NCI-H187 treated with DMSO at 0.1 percent for 48 hours (cell line): Measurements from ENCODE around the gene SMC1A.
"Not testable (repeated sequence)": the region's sequence is repeated elsewhere in the genome, so short reads cannot be mapped to it uniquely, and the experiment has no call there.

ENCODE experiments used
- DNase-seq: peaks from one replicate; lab custom pipeline; 2025; lab: John Stamatoyannopoulos, UW

SMC1A gene

DNA sequence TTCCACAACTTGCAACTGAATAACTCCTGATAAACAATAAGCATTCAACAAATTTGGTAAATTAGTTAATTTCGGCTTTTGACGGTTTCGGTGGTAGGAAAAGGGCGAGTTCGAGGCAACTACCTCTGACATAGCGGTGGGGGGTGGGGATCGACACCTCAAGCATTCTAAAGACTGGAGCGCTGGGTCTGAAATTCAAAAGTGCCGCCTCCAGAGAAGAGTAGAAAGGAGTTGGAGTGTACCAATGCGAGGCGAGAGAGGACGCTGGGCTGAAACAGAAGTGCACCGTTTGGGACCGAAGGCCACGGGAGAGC lies 725 bp downstream of the SMC1A start:
- DNase-seq: no peak

DNA sequence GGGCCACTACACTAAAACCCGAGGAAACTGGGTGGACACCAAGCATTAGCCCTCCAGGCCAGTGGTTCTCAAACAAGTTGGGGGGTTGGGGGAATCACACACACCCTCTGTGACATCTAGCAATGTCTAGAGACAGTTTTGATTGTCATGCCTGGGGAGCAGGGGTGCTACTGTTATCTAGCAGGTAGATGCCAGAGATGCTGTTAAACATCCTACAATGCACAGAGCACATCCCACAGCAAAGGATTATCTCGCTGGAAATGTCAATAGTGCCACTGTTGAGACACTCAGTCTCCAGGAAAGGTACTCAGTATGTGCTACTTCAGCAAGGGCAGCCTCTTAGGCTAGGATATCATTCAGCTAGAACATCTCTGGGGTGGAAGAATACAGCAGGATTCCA lies 1.3 kb downstream of the SMC1A start:
- DNase-seq: no peak

DNA sequence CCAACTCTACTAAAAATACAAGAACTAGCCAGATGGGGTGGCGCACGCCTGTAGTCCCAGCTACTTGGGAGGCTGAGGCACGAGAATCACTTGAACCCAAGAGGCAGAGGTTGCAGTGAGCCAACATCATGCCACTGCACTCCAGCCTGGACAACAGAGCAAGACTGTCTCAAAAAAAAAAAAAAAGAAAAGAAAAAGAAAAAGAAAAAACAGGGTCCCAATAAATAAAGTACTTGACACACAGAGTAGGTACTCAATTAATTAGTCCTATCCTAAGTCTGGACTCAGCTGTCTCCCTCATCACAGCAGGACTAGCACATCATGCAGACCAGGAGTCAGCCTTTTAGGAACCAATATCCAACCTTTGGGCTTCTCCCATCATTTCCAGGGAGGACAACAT lies 2.1 kb downstream of the SMC1A start:
- not testable (repeated sequence) for DNase-seq

DNA sequence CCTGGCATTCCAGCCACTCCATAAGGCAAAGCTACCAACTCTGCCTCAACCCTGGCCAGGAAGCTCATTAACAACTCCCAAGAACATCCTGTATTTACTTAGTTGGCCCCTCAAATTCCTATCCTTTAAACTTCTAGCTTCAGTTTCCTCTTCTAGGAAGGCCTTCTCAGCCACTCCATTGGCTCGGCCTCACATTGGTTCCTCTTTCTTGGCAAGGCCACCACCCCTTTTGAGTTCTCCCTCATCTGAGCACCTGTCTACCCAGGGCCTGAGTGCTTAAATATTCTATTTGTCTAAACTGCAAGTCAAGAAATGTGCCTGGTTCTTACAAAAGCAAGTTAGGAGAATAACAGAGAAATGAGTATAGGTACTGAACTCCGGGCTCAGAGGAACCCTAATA lies 10.0 kb downstream of the SMC1A start:
- no peak for DNase-seq

DNA sequence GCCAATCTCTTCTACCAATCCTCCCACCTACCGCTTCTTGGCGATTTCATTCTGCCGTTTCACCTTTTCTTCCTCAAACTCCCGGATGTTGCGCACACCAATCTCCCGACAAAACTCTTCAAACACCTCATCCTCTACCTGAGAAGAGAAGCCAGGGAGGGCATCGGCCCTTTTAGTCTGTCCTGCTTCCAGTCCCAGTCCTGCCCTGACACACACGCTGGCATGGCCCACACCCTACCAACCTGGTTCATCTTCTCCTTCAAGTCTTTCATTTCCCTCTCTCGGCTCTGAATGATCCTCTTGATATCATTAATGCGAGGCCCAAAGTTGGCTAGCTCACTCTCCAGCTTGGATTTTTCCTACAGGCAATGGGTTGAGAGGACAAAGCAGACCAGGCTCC lies 18.9 kb downstream of the SMC1A start:
- DNase-seq: no peak

DNA sequence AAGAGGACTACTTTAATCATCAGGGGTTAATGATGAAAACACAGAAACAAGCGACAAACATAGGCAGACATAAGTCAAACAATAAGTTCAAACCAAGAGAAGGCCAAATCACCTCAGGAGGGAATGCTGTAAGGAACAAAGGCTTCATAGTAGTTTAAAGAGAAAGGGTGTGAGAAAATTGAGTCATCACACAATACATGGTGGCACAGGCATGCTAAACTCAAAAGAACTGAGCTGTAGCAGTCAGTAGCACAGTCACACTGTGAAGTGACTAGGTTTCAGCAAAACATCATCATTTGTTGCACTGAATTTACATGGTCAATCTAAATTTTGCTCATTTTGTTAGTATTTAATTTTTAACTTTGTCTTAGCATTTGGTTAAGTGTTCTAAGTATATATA lies 24.2 kb downstream of the SMC1A start:
- no peak for DNase-seq

DNA sequence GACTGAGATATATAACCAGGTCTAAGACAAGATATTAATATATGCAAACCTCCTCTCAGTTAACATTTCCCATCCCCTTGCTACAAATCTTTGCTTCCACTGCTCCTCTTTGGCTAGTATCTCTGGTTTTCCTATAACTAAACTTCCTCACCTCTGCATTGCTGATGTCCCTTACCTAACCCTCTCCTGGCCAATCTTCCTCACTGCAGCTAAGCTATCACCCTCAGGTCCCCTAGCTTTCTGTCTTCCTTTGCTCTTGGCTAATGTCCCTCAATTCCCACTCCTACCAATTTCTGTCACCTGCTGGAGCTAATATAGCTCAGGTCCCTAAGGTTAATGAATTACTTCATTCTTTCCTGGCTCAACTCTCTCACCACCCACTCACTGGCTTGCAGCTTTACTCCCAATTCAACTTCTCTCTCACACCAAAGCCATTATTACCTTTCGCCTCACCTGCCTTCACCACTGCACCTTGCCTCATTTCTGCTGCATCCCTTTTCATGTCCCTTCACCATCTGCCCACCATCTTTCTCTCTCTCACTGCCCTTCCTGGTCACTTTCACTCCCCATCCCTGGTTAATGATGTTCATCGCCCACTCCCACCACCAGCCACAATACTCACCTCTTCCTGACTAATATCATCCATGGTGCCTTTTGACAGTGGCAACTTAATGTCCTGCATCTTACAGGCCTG lies 26.7 kb downstream of the SMC1A start:
- DNase-seq: no peak

DNA sequence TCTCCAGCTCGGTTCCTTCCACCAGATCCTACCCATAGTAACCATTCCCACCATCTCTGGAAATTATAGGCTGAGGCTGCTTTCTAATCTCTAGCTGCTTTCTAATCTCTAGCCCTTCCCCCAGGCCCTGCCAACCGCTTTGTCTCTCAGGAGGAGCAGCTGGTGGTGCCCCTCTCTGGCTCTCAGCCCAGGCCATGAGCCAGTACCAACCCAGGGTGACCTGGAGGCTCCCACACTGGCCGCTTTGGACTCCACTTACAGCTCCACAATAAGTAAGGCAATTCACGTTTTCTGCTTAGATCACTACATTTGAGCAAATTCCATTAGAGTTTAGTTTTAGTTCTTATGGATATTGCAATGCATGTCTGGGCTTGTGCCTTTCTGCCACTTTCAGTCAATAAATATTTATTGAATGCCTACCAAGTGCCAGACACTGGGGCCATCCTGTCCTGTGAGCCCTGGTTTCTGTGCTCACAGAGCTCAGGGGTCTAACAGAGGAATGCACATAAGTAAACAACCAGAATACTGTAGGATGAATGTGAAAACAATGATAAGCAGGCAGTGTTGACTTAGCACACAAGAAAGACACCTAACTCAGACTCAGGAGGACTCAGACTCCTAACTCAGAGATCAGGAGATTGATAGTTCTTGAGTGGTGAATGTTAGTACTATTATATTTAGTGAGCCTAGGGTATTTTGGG lies 38.9 kb downstream of the SMC1A start:
- no peak for DNase-seq

DNA sequence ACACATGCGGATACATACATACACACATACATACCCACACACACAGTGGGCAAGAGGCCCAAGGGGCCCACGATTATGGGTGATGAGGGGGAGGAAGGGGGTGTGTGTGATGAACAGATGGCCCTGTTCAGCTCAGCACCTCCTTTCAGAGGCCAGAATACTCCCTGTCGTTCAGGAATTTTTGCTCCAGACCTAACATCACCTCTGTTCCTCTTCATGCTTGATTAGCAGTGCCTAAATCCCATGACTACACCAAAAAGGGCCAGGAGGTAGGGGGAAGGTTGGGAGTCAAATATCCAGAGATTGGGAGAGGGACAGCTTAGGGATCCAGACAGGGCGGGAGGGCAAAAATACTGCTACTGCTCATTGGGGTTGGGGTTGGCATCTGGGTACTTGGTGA lies 42.7 kb downstream of the SMC1A start:
- no peak for DNase-seq

DNA sequence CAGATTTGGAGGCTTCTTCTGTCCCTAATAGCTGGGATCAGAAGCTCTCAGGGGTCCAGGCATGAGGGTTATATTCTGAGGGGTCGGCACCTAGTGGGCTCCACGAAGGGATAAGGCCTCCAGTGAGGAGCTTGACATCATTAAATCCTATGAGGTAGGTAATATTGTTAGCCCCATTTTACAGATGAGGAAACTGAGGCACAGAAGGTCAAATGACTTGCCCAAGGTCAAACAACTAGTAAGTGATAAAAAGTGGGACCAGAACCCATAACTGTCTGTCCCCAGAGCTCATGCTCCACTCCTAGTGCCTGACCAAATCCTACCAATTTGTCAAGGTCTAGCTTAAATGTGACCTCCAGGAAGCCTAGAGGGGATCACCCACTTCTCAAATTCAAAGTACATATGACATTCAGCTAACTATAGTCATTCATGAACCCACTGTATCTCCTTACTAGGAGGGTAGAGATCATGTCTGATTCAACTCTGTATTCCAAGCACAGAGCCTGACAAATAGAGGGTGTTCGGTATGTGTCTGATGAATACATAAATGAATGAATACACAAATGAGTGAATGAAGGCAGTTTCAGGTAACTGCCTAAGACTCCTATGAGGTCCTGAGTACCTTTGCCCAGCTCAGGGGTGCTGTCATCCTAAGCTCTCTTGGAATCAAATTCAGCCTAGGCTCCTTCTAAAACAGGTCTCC lies 43.3 kb downstream of the SMC1A start:
- no peak for DNase-seq

DNA sequence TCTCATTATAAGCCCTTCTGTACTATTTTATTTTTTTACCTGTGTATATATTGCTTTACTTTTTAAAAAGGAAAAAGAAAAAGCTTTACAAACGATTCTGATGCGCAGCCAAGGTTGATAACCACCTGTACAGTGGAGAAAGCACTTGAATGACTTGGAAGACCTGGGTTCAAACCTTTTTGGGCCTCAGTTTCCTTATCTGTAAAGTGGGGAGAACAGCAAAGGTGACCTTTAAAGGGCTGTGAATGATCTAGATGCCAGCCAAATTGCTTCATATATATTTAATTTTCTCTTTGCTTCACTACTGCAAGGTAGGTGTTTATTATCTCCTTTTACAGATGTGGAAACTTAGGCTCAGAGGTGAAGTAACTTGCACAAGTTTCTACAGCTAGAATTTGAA lies 45.0 kb downstream of the SMC1A start:
- no peak for DNase-seq

DNA sequence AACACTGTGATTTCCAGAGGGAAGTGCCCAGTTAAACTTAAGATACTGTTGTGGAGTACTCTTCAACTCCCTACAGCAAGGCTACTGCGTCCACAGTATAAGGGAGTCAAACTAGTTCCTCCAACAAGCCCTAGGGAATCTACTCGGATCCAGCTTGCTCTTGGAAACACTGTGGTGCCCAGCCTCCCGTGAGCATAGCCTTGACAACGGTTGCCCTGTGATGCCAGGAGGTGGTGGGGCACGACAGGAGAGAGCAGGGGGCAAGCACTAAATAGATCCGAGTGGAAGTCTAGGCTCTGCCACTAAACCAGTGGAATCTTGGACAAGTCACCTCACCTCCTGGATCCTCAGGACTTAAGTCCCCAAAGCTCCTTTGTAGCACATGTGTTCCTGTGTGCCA lies 45.6 kb downstream of the SMC1A start:
- DNase-seq: no peak

DNA sequence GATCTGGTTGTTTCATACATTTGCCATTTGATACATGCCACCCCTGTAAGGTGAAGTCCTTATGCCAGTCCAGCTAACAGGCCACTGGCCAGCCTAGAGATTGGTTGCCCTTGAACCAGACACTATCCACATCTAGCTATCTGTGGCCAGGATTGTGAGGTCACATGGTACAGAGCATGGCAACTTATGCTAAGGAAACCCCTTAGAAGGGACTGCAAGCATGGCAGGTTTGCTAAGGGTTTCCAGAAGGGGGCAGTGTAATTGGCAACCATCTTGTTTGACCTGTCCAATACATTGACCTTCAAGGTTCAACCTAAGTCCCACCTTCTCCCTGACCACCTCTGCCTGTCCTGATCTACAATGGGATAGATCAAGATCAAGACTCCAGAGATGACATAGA lies 47.5 kb downstream of the SMC1A start:
- DNase-seq: no peak

DNA sequence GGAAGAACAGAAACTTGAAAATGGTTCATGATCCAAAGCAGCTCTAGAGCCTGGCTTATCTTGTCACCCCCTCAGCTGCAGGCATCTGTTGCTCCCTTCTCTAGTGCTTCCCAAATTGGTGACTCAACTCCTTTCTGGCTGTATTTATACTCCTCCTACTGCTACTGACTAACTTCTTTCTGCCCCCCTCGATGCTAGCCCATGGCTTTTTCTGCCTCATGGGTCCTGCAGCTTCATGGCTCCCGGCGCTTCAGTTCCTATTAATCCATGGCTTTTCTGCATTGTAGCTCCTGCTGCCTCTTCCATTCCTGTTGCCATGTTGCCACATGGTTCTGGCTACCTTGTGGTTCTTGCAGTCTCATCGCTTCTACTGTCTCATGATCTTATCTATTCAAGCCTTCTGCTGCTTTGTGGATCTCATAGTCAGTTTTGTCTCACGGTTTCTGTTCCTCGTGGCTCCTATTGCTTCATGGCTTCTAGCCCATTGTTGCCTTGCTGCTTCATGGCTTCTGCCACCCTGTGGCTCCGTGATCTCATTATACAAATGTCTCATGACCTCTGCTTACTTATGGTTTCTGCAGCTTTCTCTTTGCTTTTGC lies 48.1 kb downstream of the SMC1A start:
- DNase-seq: no peak

DNA sequence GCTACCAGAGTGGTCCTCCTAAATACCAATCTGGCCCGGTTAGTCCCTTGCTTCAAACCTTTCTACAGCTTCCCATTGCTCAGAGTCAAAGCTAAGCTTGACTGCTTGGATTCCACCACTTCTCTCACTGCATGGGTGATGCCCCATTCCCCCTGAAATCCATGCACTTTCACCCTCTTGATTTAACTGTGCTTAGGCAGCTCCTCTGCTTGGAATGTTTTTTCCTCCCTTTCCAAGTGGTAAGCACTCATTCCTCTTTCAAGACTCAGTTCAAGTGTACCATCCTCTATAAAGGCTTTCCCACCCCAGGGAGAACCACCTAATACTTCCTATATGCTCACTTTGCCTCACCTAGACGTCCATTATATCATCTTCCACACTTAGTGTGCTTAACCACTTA lies 49.1 kb downstream of the SMC1A start:
- no peak for DNase-seq

DNA sequence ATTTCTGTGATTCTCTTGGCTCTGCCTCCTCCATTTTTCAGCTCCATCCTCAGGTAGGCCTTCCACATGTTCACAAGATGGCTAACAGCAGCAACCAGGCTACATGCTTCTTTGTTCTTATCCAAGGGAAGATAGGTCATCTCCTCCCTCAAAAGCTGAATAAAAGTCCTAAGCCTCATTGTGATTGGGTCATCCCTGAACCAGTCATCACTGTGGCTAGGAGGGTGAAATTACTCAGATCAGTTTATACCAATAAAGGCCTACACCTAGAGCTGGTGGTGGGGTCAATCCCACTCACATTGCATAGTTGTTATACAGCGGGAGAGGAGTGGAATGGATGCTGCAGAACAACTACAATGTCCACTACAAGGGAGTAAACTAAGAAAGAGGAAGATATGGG lies 56.0 kb downstream of the SMC1A start:
- not testable (repeated sequence) for DNase-seq

DNA sequence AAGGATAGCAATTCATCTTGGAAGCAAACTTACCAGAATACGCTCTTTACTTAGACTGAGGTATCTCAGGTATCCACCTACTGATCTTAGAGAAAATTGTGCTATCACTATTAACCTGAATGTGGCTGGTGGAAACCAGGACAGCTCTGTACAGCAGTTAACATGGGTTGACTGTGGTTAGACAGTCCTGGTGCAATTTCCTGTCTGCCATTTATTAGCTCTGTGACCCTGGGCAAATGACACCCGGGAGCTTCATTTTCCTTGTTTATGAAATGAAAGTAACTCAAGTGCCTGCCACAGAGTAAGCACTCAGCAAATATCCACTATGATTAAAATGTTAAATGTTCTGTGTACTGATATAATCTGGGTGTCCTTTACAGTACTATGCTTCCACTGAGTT lies 60.0 kb downstream of the SMC1A start:
- no peak for DNase-seq

DNA sequence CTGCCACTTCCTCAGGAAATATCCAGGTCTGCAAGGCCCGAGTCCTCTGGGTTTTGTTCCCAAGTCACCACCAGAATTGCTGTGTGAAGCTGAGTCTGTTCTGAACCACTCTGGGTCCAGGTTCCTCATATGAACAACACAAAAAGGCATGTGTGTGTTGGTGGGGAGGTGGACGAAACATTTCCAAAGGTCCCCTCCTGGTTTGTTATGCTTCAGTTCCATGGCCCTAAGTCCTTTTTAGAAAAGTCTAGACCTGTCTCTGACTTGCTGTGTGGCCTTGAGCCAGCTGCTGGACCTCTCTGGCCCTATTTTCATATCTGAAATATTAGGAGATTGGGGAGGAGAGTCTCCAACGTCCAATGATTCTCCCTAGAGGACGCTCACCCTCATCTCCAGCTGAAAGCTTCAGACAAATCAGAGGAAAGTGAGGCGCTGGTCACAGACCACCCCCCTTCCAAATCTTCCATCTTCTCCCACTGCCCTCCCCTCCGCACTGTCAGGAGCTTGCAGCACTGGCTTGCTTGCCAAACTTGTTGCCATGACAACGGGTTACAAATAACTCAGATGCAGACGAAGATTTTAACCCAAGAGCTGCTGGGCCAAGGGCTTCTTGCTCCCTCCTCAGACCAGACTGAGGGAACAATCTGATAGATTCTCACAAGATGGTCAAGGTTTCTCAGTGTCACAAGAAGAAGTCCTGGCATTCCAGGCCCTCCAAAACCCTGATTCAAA lies 64.5 kb downstream of the SMC1A start:
- DNase-seq: no peak

DNA sequence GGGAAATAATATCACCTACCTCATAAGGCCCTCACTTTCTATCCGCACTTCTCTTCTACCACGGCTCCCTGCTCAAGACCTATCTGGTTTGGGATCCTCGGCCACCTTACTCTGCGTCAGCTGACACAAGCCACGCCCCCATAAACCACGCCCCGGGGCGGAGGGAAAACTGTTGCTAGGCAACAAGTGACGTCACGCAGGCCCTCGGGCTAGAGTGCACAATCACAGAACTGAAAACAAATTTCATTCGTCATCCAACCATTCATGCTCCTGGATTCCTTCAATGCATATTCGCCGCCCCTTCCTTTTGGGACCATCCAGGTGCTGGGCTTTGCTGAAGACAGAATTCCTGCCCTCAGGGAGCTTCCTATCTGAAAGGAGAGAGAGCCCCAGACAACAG lies 66.3 kb downstream of the SMC1A start:
- DNase-seq: no peak

DNA sequence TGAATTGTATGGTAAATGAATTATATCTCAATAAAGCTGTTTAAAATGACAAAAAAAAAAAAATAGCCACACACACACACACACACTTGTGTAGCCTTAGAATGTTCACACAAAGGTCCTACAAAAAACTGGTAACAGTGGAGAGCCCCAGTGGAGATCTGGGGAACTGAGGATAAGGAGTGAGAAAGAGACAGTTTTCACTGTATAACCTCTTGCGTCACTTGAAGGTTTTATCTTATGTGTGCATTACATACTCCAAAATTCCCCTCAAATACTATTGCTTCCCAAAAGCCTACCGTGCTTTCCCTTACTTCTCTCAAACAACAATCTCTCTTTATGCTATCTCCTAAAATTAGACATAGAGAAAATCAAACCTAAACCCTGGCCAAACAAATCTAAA lies 67.8 kb downstream of the SMC1A start:
- DNase-seq: no peak

DNA sequence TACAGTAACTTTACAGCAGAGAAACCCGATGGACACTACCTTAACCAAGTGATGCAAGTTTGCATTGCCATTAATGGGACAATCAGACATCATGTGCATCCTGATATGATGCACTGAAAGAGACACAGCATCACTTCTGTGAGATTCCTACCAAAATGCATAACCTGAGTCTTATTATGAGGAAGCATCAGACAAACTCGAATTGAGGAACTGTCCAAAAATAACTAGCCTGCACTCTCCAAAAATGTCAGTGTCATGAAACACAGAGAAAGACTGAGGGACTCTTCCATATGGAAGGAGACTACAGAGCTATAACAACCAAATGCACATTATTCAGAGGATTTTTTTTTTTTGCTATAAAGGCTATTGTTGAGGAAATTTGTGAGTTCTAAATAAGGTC lies 74.5 kb downstream of the SMC1A start:
- DNase-seq: no peak

DNA sequence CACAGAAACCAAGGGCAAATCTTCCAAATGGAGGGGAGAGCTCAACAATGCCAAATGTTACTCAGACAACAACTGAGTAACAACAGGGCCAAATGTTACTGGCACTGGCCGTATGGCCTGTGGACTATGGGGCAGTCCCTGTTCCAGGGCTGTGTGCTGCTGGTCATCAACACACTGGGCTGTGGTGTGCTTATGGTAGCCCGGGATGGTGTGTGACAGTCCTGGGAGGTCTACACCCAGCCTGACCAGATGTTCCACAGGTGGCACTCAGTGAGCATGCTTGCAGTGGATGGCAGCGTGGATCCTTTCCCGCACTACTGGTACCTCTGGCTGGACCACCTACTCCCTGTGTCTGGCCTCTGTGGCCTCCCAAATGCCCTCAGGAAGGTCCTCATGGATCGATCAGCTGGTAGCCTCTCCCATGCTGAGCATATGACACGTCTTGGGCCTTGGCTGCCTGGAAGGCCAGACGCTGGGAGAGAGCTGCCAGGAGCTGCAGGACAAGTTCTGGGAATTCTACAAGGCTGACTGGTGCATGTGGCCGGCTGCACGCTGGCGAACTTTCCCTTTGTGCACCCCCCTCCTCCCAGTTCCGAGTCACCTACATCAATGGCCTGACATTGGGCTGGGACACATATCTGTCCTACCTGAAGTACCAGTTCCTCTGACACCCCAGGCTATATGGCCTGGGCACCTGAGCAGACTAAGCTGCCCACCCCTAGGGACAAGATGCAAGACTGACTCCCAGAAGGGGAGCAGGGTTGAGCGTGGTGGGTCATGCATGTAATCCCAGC lies 81.4 kb downstream of the SMC1A start:
- DNase-seq: no peak
